Stimulated activated naive CD8-positive, alpha-beta T cell treated with anti-CD3 and anti-CD28 coated beads, Interleukin-15, Interleukin-2, amounts not matched to agents 100 ng/mL and 50 ng/mL, for 24 hours (primary cell): ENCODE measurements around the gene CCDC154.
A peak's percentile ranks its signal among the peaks of the same experiment; 100 is the strongest.
"Not testable (repeated sequence)": the region's sequence is repeated elsewhere in the genome, so short reads cannot be mapped to it uniquely, and the experiment has no call there.

Experiments
- H3K27ac Mint-ChIP-seq: one replicate; pipeline ENCODE4 v1.8.0; 2021; ENCODE audit warnings: mild to moderate bottlenecking, mixed read lengths
- H3K27me3 Mint-ChIP-seq: one replicate; pipeline ENCODE4 v1.8.0; 2021; ENCODE audit warnings: mixed read lengths
- H3K36me3 Mint-ChIP-seq: one replicate; pipeline ENCODE4 v1.8.0; 2021; ENCODE audit warnings: low read depth, mixed read lengths
- H3K4me1 Mint-ChIP-seq: one replicate; pipeline ENCODE4 v1.8.0; 2021; ENCODE audit warnings: low read depth, mixed read lengths
- H3K4me3 Mint-ChIP-seq: one replicate; pipeline ENCODE4 v1.8.0; 2021; ENCODE audit warnings: mild to moderate bottlenecking, mixed read lengths
- H3K9me3 Mint-ChIP-seq: one replicate; pipeline ENCODE4 v1.8.0; 2021; ENCODE audit warnings: mixed read lengths

Gene CCDC154

GRCh38 chr16:1478937-1479336 is 34.6 kb upstream of the CCDC154 start:
- H3K27me3 Mint-ChIP-seq, H3K4me3 Mint-ChIP-seq, H3K27ac Mint-ChIP-seq, H3K36me3 Mint-ChIP-seq, H3K9me3 Mint-ChIP-seq: not testable (repeated sequence)
- H3K4me1 Mint-ChIP-seq, result peaks cover 21% of the 10 kb centered on the region

GRCh38 chr16:1477033-1477432 is 32.7 kb upstream of the CCDC154 start:
- H3K36me3 Mint-ChIP-seq, result no peaks in the 10 kb centered on the region
- no peaks in the 10 kb centered on the region for H3K9me3 Mint-ChIP-seq
- H3K27ac Mint-ChIP-seq, result no peak overlapping the region
- H3K4me3 Mint-ChIP-seq, result no peak overlapping the region
- peaks cover 34% of the 10 kb centered on the region for H3K4me1 Mint-ChIP-seq
- H3K27me3 Mint-ChIP-seq, result no peaks in the 10 kb centered on the region

DNA sequence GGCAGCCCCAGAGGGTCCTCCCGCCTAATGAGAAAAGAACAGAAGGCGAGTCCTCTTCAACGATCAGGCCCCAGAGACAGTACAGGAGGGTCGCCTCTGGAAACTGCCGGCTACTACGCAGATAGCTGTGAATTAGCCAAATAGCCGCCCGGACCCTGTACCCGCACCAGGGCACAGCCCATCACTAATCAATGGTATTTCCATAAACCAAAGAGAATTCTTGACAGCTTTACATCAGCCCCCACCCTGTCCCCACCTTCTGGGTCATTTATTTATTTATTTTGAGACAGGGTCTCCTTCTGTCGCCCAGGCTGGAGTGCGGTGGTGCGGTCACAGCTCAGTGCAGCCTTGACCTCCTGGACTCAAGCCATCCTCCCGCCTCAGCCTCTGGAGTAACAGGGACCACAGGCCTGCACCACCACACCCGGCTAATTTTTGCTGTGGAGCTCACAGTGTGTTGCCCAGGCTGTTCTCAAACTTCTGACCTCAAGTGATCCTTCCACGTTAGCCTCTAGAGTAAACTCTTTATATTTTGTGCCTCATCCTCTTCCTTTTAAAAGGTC is 31.3 kb upstream of the CCDC154 start:
- Mint-ChIP-seq H3K36me3 (no peaks in the 10 kb centered on the region), H3K27me3 (no peaks in the 10 kb centered on the region), H3K4me3 (peak overlapping the region; percentile 86), H3K9me3 (no peaks in the 10 kb centered on the region), H3K27ac (peak overlapping the region; percentile 92), H3K4me1 (peaks cover 38% of the 10 kb centered on the region)

GRCh38 chr16:1474796-1475551 is 30.6 kb upstream of the CCDC154 start, which contains the start of gene CLCN7:
TSS of gene CLCN7 (minus strand) at chr16:1475028. CDS start at chr16:1474974, 54 bp downstream.
- Mint-ChIP-seq H3K27ac (peak within 1 kb of the TSS; percentile 92), H3K4me3 (peak within 1 kb of the TSS; percentile 86), H3K36me3 (no peaks in the 10 kb centered on the region), H3K4me1 (peaks cover 43% of the 10 kb centered on the region), H3K27me3 (no peaks in the 10 kb centered on the region), H3K9me3 (no peaks in the 10 kb centered on the region)

GRCh38 chr16:1474082-1474795 is 29.9 kb upstream of the CCDC154 start:
- Mint-ChIP-seq H3K4me1 (peaks cover 43% of the 10 kb centered on the region), H3K36me3 (no peaks in the 10 kb centered on the region), H3K27me3 (no peaks in the 10 kb centered on the region), H3K4me3 (peak overlapping the region; percentile 84), H3K9me3 (no peaks in the 10 kb centered on the region), H3K27ac (peak overlapping the region; percentile 72)

GRCh38 chr16:1472974-1473373 is 28.6 kb upstream of the CCDC154 start:
- H3K27me3 Mint-ChIP-seq, result no peaks in the 10 kb centered on the region
- H3K9me3 Mint-ChIP-seq, result no peaks in the 10 kb centered on the region
- H3K4me1 Mint-ChIP-seq, result peaks cover 43% of the 10 kb centered on the region
- H3K36me3 Mint-ChIP-seq, result no peaks in the 10 kb centered on the region
- peak overlapping the region; percentile 66 for H3K4me3 Mint-ChIP-seq
- H3K27ac Mint-ChIP-seq, result peak overlapping the region; percentile 72

DNA sequence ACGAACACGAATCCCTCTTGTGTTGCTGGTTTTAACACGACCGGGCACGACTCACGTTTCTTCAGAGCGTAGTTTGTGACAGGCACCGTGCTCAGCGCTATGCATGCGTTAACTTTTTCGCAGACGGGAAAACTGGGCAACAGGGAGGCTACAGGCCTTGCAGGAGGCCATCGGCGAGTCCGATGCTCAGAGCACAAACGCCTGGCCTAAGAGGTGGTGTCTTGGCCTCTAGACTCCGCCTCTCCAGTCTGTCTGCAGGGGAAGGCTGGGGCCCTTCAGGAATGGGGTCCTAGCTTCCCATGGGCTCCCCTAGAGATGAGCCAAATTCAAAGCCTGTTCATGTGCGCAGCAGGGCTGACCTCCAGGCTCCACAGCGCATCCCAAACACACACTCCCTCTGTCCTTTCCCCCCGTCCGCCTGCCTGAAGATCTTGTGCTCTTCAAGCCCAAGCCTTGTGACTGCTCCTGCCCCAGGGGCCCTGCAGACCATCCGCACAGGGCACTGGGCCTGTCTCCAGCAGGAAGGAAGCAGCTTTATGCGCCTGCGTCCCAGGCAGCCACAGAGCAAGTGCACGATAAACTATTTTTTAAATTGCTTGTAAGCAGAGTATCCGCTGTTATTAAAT is 27.3 kb upstream of the CCDC154 start:
- peaks cover 43% of the 10 kb centered on the region for H3K4me1 Mint-ChIP-seq
- H3K27me3 Mint-ChIP-seq, result no peaks in the 10 kb centered on the region
- no peaks in the 10 kb centered on the region for H3K36me3 Mint-ChIP-seq
- no peaks in the 10 kb centered on the region for H3K9me3 Mint-ChIP-seq
- H3K4me3 Mint-ChIP-seq, result peak overlapping the region; percentile 2
- no peak overlapping the region for H3K27ac Mint-ChIP-seq

DNA sequence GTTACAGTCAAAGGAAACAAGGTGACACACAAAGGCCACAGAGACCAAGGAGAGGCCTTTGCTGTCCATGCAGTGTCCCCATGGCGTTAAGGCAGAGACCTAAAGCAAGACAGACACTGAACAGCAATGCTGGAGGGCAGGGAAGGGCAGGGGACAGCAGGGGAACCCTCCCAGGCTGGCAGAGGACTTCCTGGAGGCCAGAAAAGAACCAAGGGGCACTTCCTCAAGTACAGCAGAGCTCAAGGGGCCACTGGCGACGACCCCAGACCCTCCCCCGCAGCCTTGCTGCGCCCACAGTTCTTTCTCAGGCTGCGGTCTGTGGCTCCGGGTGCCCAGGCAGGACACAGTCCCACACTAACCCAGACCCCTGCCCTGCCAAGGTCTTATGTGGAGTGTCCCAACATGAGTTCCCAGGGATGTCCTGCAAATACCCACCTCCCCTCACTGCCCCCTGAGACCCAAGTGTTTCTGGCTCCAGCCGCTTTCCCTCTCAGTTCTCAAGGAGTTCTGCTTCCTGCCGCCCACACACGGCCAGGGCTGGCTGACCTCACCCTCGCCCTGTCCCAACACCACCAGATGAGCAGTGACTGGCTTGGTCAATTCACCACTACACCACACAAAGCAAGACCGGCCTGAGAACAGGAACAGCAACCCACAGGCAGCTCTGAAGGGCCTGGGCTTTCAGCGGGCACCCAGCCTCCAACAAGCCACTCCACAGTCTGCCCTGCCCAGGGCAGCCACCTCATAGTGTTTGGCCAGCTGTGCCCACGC is 26.3 kb upstream of the CCDC154 start:
- Mint-ChIP-seq H3K27me3 (no peaks in the 10 kb centered on the region), H3K4me1 (peaks cover 39% of the 10 kb centered on the region), H3K27ac (peak overlapping the region; percentile 55)

DNA sequence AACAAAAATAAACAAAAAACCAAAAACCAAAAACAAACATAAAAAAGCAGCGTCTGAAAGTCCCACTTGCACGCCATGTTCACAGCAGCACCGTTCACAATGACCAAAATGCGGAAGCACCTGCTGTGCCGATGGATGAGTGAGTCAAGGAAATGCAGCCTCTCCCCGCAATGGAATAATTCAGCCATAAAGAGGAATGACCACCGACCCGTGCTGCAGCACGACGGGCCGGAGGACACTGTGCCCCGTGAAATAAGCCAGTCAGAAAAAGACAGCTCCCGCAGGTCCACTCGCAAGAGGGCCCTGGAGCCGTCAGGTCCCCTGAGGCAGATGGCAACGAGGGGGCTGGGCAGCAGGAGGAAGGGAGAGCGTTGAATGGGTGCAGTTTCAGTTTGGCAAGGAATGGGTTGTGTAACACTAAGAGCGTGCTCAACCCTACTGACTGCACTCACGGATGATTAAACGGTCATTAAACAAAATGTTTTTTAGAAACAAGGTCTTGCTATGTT is 25.4 kb upstream of the CCDC154 start:
- peaks cover 35% of the 10 kb centered on the region for H3K4me1 Mint-ChIP-seq
- no peaks in the 10 kb centered on the region for H3K9me3 Mint-ChIP-seq
- no peaks in the 10 kb centered on the region for H3K36me3 Mint-ChIP-seq
- H3K27ac Mint-ChIP-seq, result peak overlapping the region; percentile 79
- peak overlapping the region; percentile 30 for H3K4me3 Mint-ChIP-seq
- no peaks in the 10 kb centered on the region for H3K27me3 Mint-ChIP-seq

More for the DNA sequence above, 26.3 kb upstream of the CCDC154 start:
- no peak overlapping the region for H3K4me3 Mint-ChIP-seq
- H3K9me3 Mint-ChIP-seq, result no peaks in the 10 kb centered on the region
- no peaks in the 10 kb centered on the region for H3K36me3 Mint-ChIP-seq

GRCh38 chr16:1469141-1469540 is 24.8 kb upstream of the CCDC154 start:
- H3K27me3 Mint-ChIP-seq, H3K27ac Mint-ChIP-seq, H3K4me3 Mint-ChIP-seq, H3K9me3 Mint-ChIP-seq, H3K36me3 Mint-ChIP-seq: not testable (repeated sequence)
- H3K4me1 Mint-ChIP-seq, result peaks cover 33% of the 10 kb centered on the region

- Mint-ChIP-seq H3K27ac (no peak overlapping the region), H3K4me1 (peaks cover 28% of the 10 kb centered on the region), H3K27me3 (no peaks in the 10 kb centered on the region), H3K9me3 (no peaks in the 10 kb centered on the region), H3K4me3 (no peak overlapping the region), H3K36me3 (no peaks in the 10 kb centered on the region)
These were observed 24.1 kb upstream of the CCDC154 start for GRCh38 chr16:1468426-1468810.

GRCh38 chr16:1466968-1467521 is 22.7 kb upstream of the CCDC154 start:
- Mint-ChIP-seq H3K27me3 (no peaks in the 10 kb centered on the region), H3K9me3 (no peaks in the 10 kb centered on the region), H3K36me3 (peaks cover 7% of the 10 kb centered on the region), H3K27ac (no peak overlapping the region), H3K4me3 (no peak overlapping the region), H3K4me1 (peaks cover 18% of the 10 kb centered on the region)

DNA sequence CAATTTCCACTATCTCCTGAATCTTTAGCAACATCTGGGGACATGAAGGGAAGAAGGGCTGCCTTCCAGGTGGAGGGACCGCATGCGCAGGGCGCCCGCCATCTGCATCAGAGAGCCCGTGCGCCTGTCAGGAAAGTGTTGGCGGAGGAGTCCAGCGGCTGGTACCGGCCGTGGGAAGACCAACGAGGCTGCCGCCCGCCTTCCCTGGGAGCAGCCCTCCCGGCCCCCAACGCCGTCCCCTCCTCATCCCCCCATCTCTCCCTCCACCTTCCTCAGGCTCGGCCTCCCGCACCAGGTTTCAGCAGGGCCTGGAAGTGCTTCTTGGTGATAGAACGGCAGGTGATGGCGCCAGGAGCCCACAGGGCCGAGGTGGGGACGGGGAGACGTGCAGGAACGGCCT is 21.7 kb upstream of the CCDC154 start:
- H3K27ac Mint-ChIP-seq, result no peak overlapping the region

DNA sequence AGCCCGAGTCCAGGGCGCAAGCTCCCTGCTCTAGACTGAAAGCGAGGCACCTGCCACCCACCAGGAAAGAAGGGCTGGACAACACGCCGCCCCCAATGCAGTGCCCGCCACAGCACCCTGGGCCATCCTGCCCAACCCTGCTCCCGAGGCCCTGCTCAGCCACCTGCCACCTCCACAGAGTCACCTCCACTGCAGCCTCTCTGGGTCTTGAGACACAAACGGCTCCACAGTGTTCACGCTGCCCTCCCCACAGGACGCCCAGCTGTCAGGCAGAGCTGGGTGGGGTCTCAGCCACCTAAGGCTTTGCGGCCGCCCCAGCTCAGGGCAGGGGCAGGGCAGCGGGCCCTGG is 21.2 kb upstream of the CCDC154 start:
- H3K9me3 Mint-ChIP-seq, result no peaks in the 10 kb centered on the region
- peaks cover 7% of the 10 kb centered on the region for H3K36me3 Mint-ChIP-seq
- H3K27ac Mint-ChIP-seq, result no peak overlapping the region
- H3K4me1 Mint-ChIP-seq, result peaks cover 4% of the 10 kb centered on the region
- no peaks in the 10 kb centered on the region for H3K27me3 Mint-ChIP-seq
- H3K4me3 Mint-ChIP-seq, result no peak overlapping the region

More for the DNA sequence above, 21.7 kb upstream of the CCDC154 start:
- H3K4me1 Mint-ChIP-seq, result peaks cover 9% of the 10 kb centered on the region
- peaks cover 7% of the 10 kb centered on the region for H3K36me3 Mint-ChIP-seq
- no peaks in the 10 kb centered on the region for H3K27me3 Mint-ChIP-seq
- H3K9me3 Mint-ChIP-seq, result no peaks in the 10 kb centered on the region
- H3K4me3 Mint-ChIP-seq, result no peak overlapping the region
